Measurements from ENCODE around the gene FOXJ2. TPM values are rescaled to one million over a fixed set of nuclear protein-coding genes. Genes with fewer than 3 reads are reported as not detected.
"Not testable (repeated sequence)": the region's sequence is repeated elsewhere in the genome, so short reads cannot be mapped to it uniquely, and the experiment has no call there.

FOXJ2 gene
- total and polyA plus RNA-seq, 2 experiments from 2014 or later, result 10.0 to 19.0 TPM

DNA sequence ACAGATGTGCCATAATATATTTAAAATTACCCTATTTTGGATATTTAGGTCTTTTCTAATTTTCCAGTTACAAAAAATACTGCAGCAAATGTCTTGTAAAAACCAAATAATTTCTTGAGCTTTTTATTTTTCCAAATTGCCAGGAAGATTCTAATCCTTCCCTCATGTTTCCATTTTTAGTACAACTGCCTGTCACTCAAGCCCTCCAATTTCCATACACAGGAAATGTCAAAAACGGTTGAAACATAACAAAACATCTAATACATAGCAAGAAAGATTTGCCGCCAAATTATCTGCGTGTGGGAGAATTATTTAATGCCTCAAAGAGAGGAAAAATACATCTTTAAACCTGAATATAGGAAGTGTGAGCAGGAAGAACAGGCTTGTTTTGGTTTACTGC is 2.3 kb upstream of the FOXJ2 start:
- no peak for DNase-seq (ENCODE audit: low spot score)
- Histone ChIP-seq H4K20me1 (ENCODE audit: insufficient read depth, poor library complexity, severe bottlenecking) (no peaks in the 10 kb centered on the region), H3K4me1 (ENCODE audit: insufficient read depth) (peaks cover 22% of the 10 kb centered on the region), H3K4me3 (no peak overlapping the region), H2AFZ (no peak overlapping the region), H3K36me3 (replicated peaks; ENCODE audit: insufficient read depth, low read depth) (no peaks in the 10 kb centered on the region), H3K4me2 (no peak overlapping the region), H3K9me3 (ENCODE audit: low read depth) (no peaks in the 10 kb centered on the region), H3K9me2 (replicated peaks; ENCODE audit: insufficient read depth) (no peaks in the 10 kb centered on the region), H3K27me3 (no peaks in the 10 kb centered on the region), H3K27ac (no peak overlapping the region), H3K79me2 (peaks cover 28% of the 10 kb centered on the region)
- 91% methylated on average over 3 of the region's 3 CpGs for WGBS (ENCODE audit: low lambda C conversion rate, missing lambda C conversion rate)
- TF ChIP-seq EZH2phosphoT487 (IDR thresholded peaks at IDR 0.05; ENCODE audit: low read depth, severe bottlenecking, unreplicated experiment) (no peak), CTCF (IDR thresholded peaks at IDR 0.05; ENCODE audit: poor library complexity) (no peak), EZH2 (IDR thresholded peaks at IDR 0.05; ENCODE audit: borderline replicate concordance) (no peak)

- H3K27me3 ChIP-seq; H3K4me2 ChIP-seq; H3K27ac ChIP-seq; H3K36me3 ChIP-seq (replicated peaks; ENCODE audit: insufficient read depth, low read depth); H3K9me3 ChIP-seq (ENCODE audit: low read depth); H4K20me1 ChIP-seq (ENCODE audit: insufficient read depth, poor library complexity, severe bottlenecking); H2AFZ ChIP-seq; DNase-seq (ENCODE audit: low spot score); H3K4me3 ChIP-seq; H3K9me2 ChIP-seq (replicated peaks; ENCODE audit: insufficient read depth): not testable (repeated sequence)
- H3K4me1 ChIP-seq (ENCODE audit: insufficient read depth), result peaks cover 31% of the 10 kb centered on the region
- WGBS (ENCODE audit: low lambda C conversion rate, missing lambda C conversion rate), result 95% methylated on average over 23 of the region's 23 CpGs
- peaks cover 30% of the 10 kb centered on the region for H3K79me2 ChIP-seq
These were observed 1.5 kb upstream of the FOXJ2 start for GRCh38 chr12:8031017-8031416.

GRCh38 chr12:8031872-8032241 is 659 bp upstream of the FOXJ2 start:
- Histone ChIP-seq H3K36me3 (replicated peaks; ENCODE audit: insufficient read depth, low read depth) (no peaks in the 10 kb centered on the region), H2AFZ (peak overlapping the region; percentile 64), H3K4me3 (peak overlapping the region; percentile 97), H3K9me3 (ENCODE audit: low read depth) (no peaks in the 10 kb centered on the region), H3K27me3 (no peaks in the 10 kb centered on the region), H3K27ac (peak overlapping the region; percentile 99), H3K79me2 (peaks cover 38% of the 10 kb centered on the region), H4K20me1 (ENCODE audit: insufficient read depth, poor library complexity, severe bottlenecking) (no peaks in the 10 kb centered on the region), H3K4me1 (ENCODE audit: insufficient read depth) (peaks cover 37% of the 10 kb centered on the region), H3K9me2 (replicated peaks; ENCODE audit: insufficient read depth) (no peaks in the 10 kb centered on the region), H3K4me2 (peak overlapping the region; percentile 82)
- no peak for TF ChIP-seq CTCF (IDR thresholded peaks at IDR 0.05; ENCODE audit: poor library complexity)
- no peak for TF ChIP-seq EZH2 (IDR thresholded peaks at IDR 0.05; ENCODE audit: borderline replicate concordance)
- no peak for TF ChIP-seq EZH2phosphoT487 (IDR thresholded peaks at IDR 0.05; ENCODE audit: low read depth, severe bottlenecking, unreplicated experiment)
- 57% methylated on average over 5 of the region's 5 CpGs for WGBS (ENCODE audit: low lambda C conversion rate, missing lambda C conversion rate)
- DNase-seq (ENCODE audit: low spot score), result no peak

DNA sequence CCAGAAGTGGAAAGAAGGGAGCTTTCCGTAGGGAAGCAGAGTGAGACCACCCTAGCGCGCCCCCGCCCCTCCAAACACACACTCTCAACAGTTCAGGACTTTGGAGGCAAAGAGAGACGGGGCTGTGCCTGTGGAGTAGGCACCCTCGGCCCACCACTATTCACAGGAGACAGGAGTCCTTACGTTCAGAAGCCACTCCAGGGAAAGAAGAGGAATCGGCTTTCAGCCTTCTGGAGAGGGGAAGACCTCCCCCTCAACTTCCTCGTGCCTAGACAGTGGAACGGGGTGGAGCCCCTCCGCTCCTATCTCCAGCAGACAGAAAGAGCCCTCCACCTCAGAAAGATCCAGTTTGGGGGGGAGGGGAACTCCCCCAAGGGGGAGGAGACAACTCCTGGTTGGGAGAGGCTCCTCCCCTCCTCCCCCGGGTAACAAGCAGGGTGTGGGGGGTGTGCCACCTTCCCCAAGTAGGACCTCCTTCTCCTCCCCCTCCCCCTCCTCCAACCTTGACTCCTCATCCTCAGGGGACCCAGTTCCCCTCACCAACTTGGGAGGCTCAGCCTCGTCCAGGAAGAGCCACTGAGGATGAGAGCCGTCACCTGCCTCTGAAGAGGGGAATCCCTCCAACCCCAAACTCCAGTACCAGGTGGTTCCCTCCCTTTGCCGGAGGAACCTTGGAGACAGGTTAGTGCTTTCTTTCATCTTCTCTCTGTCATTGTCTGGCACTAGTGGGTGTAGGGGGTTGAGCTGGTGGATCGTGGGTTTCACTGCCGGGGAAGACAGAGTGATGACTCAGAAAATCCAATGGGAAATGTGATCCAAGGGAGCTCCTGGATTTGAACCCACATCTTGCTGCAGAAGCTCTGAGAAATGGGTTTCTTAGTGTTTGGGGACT is 883 bp downstream of the FOXJ2 start:
- Histone ChIP-seq H3K27me3 (no peaks in the 10 kb centered on the region), H3K27ac (peak overlapping the region; percentile 99), H3K36me3 (replicated peaks; ENCODE audit: insufficient read depth, low read depth) (no peaks in the 10 kb centered on the region), H3K9me3 (ENCODE audit: low read depth) (no peaks in the 10 kb centered on the region), H3K9me2 (replicated peaks; ENCODE audit: insufficient read depth) (no peaks in the 10 kb centered on the region), H3K4me1 (ENCODE audit: insufficient read depth) (peaks cover 41% of the 10 kb centered on the region), H4K20me1 (ENCODE audit: insufficient read depth, poor library complexity, severe bottlenecking) (peaks cover 2% of the 10 kb centered on the region), H3K79me2 (peaks cover 54% of the 10 kb centered on the region), H2AFZ (peak overlapping the region; percentile 97), H3K4me2 (peak overlapping the region; percentile 82), H3K4me3 (peak overlapping the region; percentile 97)
- WGBS (ENCODE audit: low lambda C conversion rate, missing lambda C conversion rate), result 11% methylated on average over 16 of the region's 17 CpGs
- DNase-seq (ENCODE audit: low spot score), result peak; percentile 65
- TF ChIP-seq CTCF (IDR thresholded peaks at IDR 0.05; ENCODE audit: poor library complexity), result no peak
- TF ChIP-seq EZH2 (IDR thresholded peaks at IDR 0.05; ENCODE audit: borderline replicate concordance), result no peak
- no peak for TF ChIP-seq EZH2phosphoT487 (IDR thresholded peaks at IDR 0.05; ENCODE audit: low read depth, severe bottlenecking, unreplicated experiment)
